ENCODE results near the gene TAOK3.

The TAOK3 gene

DNA sequence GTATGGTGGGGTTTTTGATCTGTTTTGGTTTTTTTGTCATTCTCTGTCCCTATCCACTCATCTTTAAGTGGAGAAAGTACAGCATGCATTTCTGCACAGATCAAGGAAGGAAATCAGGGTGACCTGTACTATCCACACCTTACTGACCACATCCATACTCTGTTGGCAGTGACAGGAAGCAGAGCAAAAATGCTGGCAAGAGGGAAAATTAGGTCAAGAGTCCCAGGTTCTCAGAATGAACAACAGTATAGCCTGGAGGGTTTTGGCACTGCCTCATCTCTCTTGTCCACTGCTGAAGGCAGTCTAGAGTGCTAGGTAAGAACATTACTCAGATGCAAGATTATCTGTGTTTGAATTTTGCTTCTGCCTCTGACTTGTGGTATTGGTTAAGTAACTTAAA, 70.7 kb downstream of the TAOK3 start:
- H3K4me3 ChIP-seq (ENCODE audit: low read length): no peak overlapping the region

DNA sequence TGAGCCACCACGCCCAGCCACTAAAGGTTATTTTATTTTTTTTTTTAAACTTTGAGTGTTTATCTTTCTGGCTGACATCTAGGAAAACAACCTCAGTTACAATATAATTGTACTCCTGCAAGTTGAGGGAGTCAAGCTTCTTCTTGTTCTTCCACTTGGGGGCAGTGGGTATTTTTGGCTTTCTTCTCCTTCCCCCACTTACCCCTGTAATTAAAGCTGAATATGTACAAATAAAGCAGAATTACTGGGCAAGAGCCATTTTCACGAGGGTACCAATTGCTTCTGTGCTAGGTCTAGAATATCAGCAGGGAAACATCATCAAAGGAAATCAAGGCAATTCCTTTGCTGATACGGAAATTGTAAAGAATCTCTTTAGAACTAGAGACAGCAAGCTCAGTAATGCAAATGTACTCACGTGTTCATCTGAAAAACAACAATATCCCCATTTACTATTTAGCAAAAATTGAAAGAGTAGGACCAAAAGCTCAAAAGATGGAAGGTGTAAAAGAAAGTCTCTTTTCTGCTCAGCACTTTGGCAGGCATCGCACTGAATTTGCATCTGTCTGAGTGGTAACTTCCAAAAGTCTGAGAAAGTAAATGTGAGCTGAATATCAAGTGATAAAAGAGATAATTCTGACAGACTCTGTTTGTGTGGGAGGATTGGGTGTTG, 72.8 kb downstream of the TAOK3 start:
- TF ChIP-seq, protein P1, sequence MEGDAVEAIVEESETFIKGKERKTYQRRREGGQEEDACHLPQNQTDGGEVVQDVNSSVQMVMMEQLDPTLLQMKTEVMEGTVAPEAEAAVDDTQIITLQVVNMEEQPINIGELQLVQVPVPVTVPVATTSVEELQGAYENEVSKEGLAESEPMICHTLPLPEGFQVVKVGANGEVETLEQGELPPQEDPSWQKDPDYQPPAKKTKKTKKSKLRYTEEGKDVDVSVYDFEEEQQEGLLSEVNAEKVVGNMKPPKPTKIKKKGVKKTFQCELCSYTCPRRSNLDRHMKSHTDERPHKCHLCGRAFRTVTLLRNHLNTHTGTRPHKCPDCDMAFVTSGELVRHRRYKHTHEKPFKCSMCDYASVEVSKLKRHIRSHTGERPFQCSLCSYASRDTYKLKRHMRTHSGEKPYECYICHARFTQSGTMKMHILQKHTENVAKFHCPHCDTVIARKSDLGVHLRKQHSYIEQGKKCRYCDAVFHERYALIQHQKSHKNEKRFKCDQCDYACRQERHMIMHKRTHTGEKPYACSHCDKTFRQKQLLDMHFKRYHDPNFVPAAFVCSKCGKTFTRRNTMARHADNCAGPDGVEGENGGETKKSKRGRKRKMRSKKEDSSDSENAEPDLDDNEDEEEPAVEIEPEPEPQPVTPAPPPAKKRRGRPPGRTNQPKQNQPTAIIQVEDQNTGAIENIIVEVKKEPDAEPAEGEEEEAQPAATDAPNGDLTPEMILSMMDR (IDR thresholded peaks at IDR 0.05; ENCODE audit: insufficient read depth, low read depth, low read length, missing control alignments): no peak
- H3K4me3 ChIP-seq (ENCODE audit: low read length): no peak overlapping the region
- DNase-seq (ENCODE audit: low read depth): no peak

More for the DNA sequence above, 70.7 kb downstream of the TAOK3 start:
- TF ChIP-seq, protein P1 (IDR thresholded peaks at IDR 0.05; ENCODE audit: insufficient read depth, low read depth, low read length, missing control alignments): no peak
- DNase-seq (ENCODE audit: low read depth): peak; percentile 74

DNA sequence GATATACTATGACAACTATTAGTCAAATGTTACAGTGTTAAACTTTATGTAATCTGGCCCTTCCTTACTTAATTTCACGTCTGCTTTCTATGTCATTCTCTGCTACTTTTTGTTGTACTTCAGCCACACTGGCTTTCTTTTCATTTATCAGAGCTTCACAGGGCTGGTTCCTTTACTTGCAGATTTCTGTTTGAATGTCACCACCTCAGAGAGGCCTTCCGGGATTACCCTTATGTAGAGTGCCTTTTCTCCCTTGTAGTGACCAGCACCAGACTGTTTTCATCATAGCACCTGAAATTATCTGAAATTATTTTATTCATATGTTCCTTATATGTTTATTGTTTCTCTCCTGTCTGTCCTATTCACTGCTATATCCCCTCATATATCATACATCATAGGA, 75.4 kb downstream of the TAOK3 start:
- DNase-seq (ENCODE audit: low read depth): no peak
- no peak overlapping the region for H3K4me3 ChIP-seq (ENCODE audit: low read length)

DNA sequence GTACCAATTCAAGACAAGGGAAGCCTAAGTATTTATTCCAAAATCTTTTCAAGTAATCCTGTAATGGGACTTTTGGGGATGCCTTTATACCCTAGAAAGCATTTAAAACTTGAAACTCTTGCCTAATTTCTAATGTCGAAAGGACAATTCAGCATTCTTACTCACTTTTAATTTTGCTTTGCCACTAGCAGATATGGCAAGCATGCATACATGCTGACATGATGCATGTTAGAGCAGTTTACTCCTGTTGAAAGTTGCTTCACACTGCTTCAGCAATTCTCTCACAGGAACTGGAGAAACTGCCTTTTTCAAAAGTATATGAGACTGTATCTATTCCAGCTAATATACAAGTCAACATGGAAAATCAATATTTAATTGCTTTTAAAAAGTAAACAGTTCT, 79.9 kb downstream of the TAOK3 start:
- peak; percentile 40 for DNase-seq (ENCODE audit: low read depth)
- H3K4me3 ChIP-seq (ENCODE audit: low read length): no peak overlapping the region
- TF ChIP-seq, protein P1 (IDR thresholded peaks at IDR 0.05; ENCODE audit: insufficient read depth, low read depth, low read length, missing control alignments): no peak

More for the DNA sequence above, 75.4 kb downstream of the TAOK3 start:
- TF ChIP-seq, protein P1 (IDR thresholded peaks at IDR 0.05; ENCODE audit: insufficient read depth, low read depth, low read length, missing control alignments): no peak

DNA sequence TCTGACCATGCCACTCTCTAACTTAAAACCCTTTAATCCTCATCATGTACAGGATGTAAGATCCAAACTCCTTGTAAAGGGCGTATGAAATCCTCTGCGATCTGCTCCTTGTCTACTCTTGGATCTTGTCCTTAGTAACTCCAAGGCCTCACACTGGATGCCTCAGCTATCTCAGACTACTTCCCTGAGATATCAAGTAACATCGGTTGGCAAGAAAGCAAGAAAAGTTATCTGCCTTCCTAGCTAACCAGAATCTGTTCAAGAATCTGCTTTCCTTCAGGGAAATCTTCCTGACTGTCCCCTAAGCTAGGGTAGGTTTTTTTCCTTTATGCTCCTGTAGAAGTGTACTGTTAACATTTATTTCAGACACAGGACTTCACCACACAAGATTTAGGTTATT, 82.6 kb downstream of the TAOK3 start:
- no peak for DNase-seq (ENCODE audit: low read depth)
- TF ChIP-seq, protein P1 (IDR thresholded peaks at IDR 0.05; ENCODE audit: insufficient read depth, low read depth, low read length, missing control alignments): no peak
- H3K4me3 ChIP-seq (ENCODE audit: low read length): no peak overlapping the region

DNA sequence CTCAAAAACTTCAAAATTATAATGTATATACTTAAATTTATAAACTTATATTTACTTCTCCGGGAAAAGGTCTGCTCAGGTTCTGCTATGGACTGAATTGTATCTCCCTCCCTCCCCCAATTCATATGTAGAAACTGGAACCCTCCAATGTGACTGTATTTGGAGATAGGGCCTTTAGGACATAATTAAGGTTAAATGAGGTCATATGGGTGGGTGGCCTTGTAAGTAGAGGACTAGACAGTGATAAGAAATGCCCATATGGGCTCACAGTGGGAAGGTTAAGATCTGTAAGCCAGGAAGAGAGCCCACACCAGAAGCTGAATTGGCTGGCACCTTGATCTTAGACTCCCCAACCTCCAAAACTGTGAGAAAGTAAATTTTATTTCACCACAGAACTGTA, 84.5 kb downstream of the TAOK3 start:
- TF ChIP-seq, protein P1 (IDR thresholded peaks at IDR 0.05; ENCODE audit: insufficient read depth, low read depth, low read length, missing control alignments): no peak

DNA sequence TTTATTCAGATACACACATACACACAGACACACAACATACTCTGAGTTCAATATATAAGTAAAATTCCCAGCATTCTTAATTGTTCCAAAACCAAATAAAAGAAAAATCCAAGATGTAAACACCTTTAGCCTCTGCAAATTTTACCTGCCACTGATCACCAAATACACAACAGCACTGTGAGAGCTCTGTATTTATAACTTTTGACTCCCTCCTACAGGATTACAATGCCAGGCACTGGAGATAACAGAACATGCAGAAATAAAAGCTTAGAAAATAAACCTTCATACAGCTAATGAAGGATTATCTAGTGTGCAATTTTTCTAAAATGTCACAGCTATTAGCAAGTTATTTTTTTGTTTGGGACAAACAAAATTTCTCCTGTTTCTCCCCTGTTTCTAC, 85.0 kb downstream of the TAOK3 start:
- no peak overlapping the region for H3K4me3 ChIP-seq (ENCODE audit: low read length)
- TF ChIP-seq, protein P1 (IDR thresholded peaks at IDR 0.05; ENCODE audit: insufficient read depth, low read depth, low read length, missing control alignments): no peak
- DNase-seq (ENCODE audit: low read depth): no peak

More for the DNA sequence above, 84.5 kb downstream of the TAOK3 start:
- H3K4me3 ChIP-seq (ENCODE audit: low read length): no peak overlapping the region
- no peak for DNase-seq (ENCODE audit: low read depth)

All from epithelial cell of esophagus (primary cell).